BE2C (cell line): ENCODE results near the gene ACOT11.

Source experiments
- DNase-seq: peaks from one replicate; pipeline ENCODE4 v3.0.0-alpha.2; 2020
- H3K27me3 ChIP-seq: fragments of 250-450 bp; sonication (Bioruptor Pico); 2 replicates; pipeline ENCODE4 v1.5.1; 2020; ENCODE audit warnings: mild to moderate bottlenecking
- H3K36me3 ChIP-seq: fragments of 250-450 bp; sonication (Bioruptor Pico); 2 replicates; pipeline ENCODE4 v1.5.1; 2020; ENCODE audit warnings: mild to moderate bottlenecking
- H3K4me1 ChIP-seq: fragments of 250-450 bp; sonication (Bioruptor Pico); 2 replicates; pipeline ENCODE4 v1.5.1; 2020
- H3K4me3 ChIP-seq: 2 replicates; pipeline ENCODE4 v1.5.1; 2011; ENCODE audit warnings: low read depth, low read length
- H3K9me3 ChIP-seq: fragments of 250-450 bp; sonication (Bioruptor Pico); 2 replicates; pipeline ENCODE4 v1.5.1; 2020
- TF ChIP-seq, protein P1 (sequence below): IDR thresholded peaks from 2 replicates; pipeline ENCODE4 v1.5.1; 2012; ENCODE audit warnings: mild to moderate bottlenecking, low read depth, low read length

The ACOT11 gene

DNA sequence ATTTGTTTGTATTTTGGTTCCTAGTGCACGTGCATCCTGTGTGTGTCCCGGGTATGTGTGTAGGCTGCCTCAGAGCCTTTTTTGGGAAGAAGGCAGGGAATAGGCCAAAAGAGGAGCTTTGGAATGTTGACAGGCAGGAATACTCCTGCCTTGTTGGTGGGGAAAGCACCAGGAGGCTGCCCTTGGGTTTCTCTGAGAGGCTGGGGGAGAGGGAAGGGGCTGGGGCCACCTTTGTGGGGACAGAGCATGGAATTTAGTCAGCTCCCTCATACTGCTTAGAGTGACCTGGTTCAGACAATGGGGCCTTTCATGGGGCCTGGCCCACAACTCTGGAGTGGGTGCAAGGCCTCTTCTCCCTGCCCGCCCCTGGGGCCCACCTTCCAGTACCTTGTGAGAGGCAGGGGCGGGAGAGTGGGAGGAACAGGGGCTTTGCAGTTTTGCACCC, 31.3 kb downstream of the ACOT11 start:
- H3K4me1 ChIP-seq: no peaks in the 10 kb centered on the region
- H3K4me3 ChIP-seq: no peak overlapping the region
- TF ChIP-seq, protein P1, sequence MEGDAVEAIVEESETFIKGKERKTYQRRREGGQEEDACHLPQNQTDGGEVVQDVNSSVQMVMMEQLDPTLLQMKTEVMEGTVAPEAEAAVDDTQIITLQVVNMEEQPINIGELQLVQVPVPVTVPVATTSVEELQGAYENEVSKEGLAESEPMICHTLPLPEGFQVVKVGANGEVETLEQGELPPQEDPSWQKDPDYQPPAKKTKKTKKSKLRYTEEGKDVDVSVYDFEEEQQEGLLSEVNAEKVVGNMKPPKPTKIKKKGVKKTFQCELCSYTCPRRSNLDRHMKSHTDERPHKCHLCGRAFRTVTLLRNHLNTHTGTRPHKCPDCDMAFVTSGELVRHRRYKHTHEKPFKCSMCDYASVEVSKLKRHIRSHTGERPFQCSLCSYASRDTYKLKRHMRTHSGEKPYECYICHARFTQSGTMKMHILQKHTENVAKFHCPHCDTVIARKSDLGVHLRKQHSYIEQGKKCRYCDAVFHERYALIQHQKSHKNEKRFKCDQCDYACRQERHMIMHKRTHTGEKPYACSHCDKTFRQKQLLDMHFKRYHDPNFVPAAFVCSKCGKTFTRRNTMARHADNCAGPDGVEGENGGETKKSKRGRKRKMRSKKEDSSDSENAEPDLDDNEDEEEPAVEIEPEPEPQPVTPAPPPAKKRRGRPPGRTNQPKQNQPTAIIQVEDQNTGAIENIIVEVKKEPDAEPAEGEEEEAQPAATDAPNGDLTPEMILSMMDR: no peak
- no peaks in the 10 kb centered on the region for H3K9me3 ChIP-seq
- H3K36me3 ChIP-seq: no peaks in the 10 kb centered on the region
- no peaks in the 10 kb centered on the region for H3K27me3 ChIP-seq
- DNase-seq: no peak

DNA sequence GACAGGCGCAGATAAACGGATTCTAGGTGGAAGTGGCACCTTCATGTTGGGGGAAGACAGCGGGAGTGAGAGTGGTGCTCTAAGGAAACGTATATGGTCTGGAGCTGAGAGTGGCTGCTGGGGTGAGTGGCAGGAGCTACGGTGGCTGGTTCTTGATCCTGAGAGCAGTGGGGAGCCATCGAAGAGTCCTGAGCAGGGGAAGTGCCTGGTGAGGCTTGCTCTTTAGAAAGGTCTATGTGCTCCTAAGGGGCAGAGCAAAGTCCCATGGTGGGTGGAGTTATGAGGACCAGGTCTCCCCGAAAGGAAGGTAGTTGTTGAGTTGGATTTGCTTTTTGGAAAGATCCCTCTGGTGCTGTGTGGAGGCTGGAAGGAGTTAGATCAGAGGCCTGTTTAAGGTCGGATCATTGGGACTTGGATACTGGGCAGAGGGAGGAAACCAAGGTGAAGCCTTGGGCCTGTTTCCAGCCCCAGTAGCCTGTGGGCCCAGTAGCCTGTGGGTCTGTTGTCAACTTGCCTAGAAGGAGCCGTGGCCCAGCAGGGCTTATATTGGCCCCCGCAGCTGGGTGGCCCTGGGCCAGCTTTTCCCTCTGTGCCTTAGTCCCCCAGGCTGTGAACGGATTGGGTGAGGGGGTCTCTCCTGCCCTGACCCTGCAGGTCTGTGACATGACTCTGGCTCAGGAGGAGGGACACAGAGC, 33.0 kb downstream of the ACOT11 start:
- no peak overlapping the region for H3K4me3 ChIP-seq
- H3K9me3 ChIP-seq: no peaks in the 10 kb centered on the region
- no peaks in the 10 kb centered on the region for H3K36me3 ChIP-seq
- no peaks in the 10 kb centered on the region for H3K27me3 ChIP-seq
- no peaks in the 10 kb centered on the region for H3K4me1 ChIP-seq
- DNase-seq: no peak
- TF ChIP-seq, protein P1: no peak

DNA sequence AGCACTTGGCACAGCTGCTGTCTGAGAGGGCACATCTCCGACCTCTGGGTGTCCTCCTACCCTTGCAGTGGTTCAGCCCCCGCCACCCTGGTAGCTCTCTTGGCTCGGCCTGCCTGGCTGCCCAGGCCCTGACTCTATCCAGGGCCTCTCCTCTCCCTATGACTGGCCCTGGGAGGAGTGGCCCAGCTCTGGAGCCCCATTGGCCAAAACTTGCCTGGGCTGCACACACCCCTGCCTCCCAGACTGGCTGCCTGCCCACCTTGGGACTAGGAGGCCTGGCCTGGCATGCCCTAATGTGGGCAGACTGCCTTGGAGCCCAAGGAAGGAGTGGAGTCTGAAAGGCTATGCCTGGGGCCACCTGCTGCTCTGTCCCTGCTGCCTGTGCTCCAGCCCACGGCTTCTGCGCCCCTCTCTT, 33.6 kb downstream of the ACOT11 start:
- TF ChIP-seq, protein P1: no peak
- peak; percentile 78 for DNase-seq

DNA sequence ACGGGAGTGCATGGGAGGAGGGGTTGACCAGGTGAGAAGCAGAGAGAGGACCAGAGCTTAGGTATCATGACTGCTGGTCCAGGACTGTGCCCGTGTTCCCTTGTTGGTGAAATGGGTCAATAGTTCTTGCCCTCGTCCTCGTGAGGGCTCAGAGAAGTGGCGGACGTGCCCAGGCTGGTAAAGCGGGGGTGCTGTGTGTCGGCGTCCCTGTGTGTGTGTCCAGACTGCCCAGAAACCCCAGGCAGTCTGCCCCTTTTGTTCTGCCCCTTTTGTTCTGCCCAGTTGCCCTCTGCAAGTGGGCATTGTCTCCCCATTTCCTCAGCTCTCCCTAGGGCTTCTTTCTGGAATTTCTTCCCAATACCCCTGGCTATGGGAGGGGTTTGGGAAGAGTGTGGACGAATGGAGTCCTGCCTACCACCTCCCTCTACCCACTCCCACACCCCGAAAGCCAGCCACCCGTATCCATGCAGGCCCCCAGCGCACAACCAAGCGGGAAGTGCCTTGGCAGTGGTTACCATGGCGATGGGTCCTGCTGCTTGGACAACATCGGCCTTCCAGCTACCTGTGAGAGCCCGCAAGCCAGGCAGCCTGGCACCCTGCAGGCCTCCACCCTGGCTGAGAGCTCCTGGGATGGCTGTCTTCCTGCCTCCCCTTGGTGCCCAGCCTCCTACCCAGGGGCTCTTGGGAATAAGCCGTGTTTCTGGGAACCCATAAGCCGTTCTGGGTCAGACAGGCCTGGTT, 34.7 kb downstream of the ACOT11 start:
- no peaks in the 10 kb centered on the region for H3K9me3 ChIP-seq
- DNase-seq: peak; percentile 42
- TF ChIP-seq, protein P1: no peak

More for the DNA sequence above, 33.6 kb downstream of the ACOT11 start:
- Histone ChIP-seq H3K9me3 (no peaks in the 10 kb centered on the region), H3K4me3 (no peak overlapping the region), H3K36me3 (no peaks in the 10 kb centered on the region), H3K4me1 (no peaks in the 10 kb centered on the region), H3K27me3 (no peaks in the 10 kb centered on the region)

DNA sequence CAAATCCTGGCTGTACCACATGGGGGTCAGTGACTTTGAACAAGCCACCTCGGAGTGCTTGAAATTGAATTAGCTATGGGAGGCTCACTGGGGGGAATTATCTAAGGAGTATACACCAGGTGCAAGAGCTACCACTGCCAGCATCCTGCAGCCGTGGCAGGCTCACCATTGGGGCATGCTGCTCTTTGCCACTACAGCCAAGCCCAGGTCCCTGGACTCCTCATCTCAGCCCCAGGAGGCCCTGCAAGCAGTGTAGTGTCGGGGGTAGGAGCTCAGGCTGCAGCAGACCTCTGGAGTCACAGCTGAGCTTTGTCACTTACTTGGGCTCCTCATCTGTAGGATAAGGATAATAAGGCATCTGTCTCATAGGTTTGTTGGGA, 35.3 kb downstream of the ACOT11 start:
- Histone ChIP-seq H3K4me3 (no peak overlapping the region), H3K4me1 (no peaks in the 10 kb centered on the region), H3K9me3 (no peaks in the 10 kb centered on the region), H3K36me3 (no peaks in the 10 kb centered on the region), H3K27me3 (no peaks in the 10 kb centered on the region)
- TF ChIP-seq, protein P1: no peak
- no peak for DNase-seq

More for the DNA sequence above, 34.7 kb downstream of the ACOT11 start:
- Histone ChIP-seq H3K27me3 (no peaks in the 10 kb centered on the region), H3K36me3 (no peaks in the 10 kb centered on the region), H3K4me3 (no peak overlapping the region), H3K4me1 (no peaks in the 10 kb centered on the region)

DNA sequence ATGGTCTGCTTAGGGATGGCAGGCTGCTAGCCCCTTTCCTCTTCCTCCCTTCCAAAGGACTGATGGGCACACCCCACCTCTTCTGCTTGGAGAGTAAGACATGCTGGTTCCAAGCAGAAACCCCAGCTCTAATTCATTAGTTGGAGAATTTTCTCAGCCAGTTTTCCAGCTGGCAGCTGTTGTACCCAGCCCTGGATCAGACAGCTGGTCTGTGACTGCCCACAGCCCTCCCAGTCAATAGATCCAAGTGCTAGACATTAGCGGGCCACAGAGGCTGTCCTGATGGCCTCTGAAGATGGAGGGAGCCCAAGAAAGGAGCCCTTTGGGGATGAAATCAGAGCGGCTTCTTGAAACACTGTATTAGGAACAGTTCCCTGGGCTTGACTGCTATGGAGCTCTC, 35.8 kb downstream of the ACOT11 start:
- Histone ChIP-seq H3K4me1 (no peaks in the 10 kb centered on the region), H3K4me3 (no peak overlapping the region), H3K27me3 (no peaks in the 10 kb centered on the region), H3K9me3 (no peaks in the 10 kb centered on the region), H3K36me3 (no peaks in the 10 kb centered on the region)
- TF ChIP-seq, protein P1: no peak
- no peak for DNase-seq
